Activated CD4-positive, alpha-beta memory T cell treated with anti-CD3 and anti-CD28 coated beads for 36 hours (primary cell): ENCODE measurements around the gene SLC41A1. TPM values are rescaled to one million over a fixed set of nuclear protein-coding genes. Genes with fewer than 3 reads are reported as not detected.

Experiments
- CTCF ChIA-PET: fragments of 350-600 bp; sonication (Branson Sonifier 250); formaldehyde crosslinking; loops from one replicate; lab custom pipeline; 2021; ENCODE audit warnings: antibody characterized with exemption, inconsistent platforms; lab: Charles Lee
- POLR2A ChIA-PET: fragments of 350-600 bp; sonication (Branson Sonifier 250); formaldehyde crosslinking; loops from one replicate; lab custom pipeline; 2021; ENCODE audit warnings: antibody characterized with exemption; lab: Charles Lee
- DNase-seq: peaks from one replicate; pipeline ENCODE4 v3.0.0-alpha.2; 2020
- H3K27ac Mint-ChIP-seq: one replicate; pipeline ENCODE4 v1.8.0; 2021; ENCODE audit warnings: mixed read lengths
- H3K27me3 Mint-ChIP-seq: one replicate; pipeline ENCODE4 v1.8.0; 2021; ENCODE audit warnings: mixed read lengths
- H3K36me3 Mint-ChIP-seq: one replicate; pipeline ENCODE4 v1.8.0; 2021; ENCODE audit warnings: mixed read lengths
- H3K4me1 Mint-ChIP-seq: one replicate; pipeline ENCODE4 v1.8.0; 2021; ENCODE audit warnings: low read depth, mixed read lengths
- H3K4me3 Mint-ChIP-seq: one replicate; pipeline ENCODE4 v1.8.0; 2021; ENCODE audit warnings: mild to moderate bottlenecking, mixed read lengths
- H3K9me3 Mint-ChIP-seq: one replicate; pipeline ENCODE4 v1.8.0; 2021; ENCODE audit warnings: mixed read lengths
- intact Hi-C: fragments of 100-400 bp; cut with micrococcal nuclease; formaldehyde crosslinking; loops from one replicate; pipeline ENCODE4 v1.15.1; 2023
- total RNA-seq, 2 experiments: library from RNA; stranded (reverse); gene quantifications; one replicate each; pipeline ENCODE4 v1.2.3, GENCODE V29; 2021

The SLC41A1 gene
- total RNA-seq, 2 experiments from 2014 or later: 34.9 to 35.0 TPM

GRCh38 chr1:205750138-205751035 is 62.6 kb downstream of the SLC41A1 start, which contains the start of gene NUCKS1:
Gene NUCKS1 (minus strand): TSS chr1:205750182. CDS start chr1:205749973, 209 bp downstream.
- intact Hi-C loops: loop anchor here (1.0 kb wide), 4 partner anchors 25 to 628 kb away; partner anchors contain the start of genes RAB29 and SLC41A1
- peaks cover 1% of the 10 kb centered on the region for H3K27me3 Mint-ChIP-seq
- ChIA-PET POLR2A (interaction anchor here (1.1 to 2.2 kb wide), 5 partner anchors 14 to 119 kb away, joined by 6 to 25 read pairs (median 16); partner anchors contain the start of genes ELK4 and RAB29), CTCF (interaction anchor here (0.6 to 2.1 kb wide), 4 partner anchors 10 to 39 kb away, joined by 3 to 10 read pairs (median 3); no protein-coding TSS in a partner anchor)
- peak within 1 kb of the TSS; percentile 93 for H3K4me3 Mint-ChIP-seq
- DNase-seq: peak; percentile 98
- H3K27ac Mint-ChIP-seq: peak within 1 kb of the TSS; percentile 99
- peaks cover 30% of the 10 kb centered on the region for H3K4me1 Mint-ChIP-seq
- H3K36me3 Mint-ChIP-seq: peaks cover 23% of the 10 kb centered on the region
- H3K9me3 Mint-ChIP-seq: no peaks in the 10 kb centered on the region

GRCh38 chr1:205749234-205750137 is 63.5 kb downstream of the SLC41A1 start:
- POLR2A ChIA-PET: interaction anchor here (0.8 to 2.2 kb wide), 10 partner anchors 15 to 118 kb away, joined by 3 to 25 read pairs (median 6); partner anchors contain the start of genes ELK4, RAB29 and SLC45A3
- H3K27me3 Mint-ChIP-seq: peaks cover 1% of the 10 kb centered on the region
- peak overlapping the region; percentile 99 for H3K27ac Mint-ChIP-seq
- no peaks in the 10 kb centered on the region for H3K9me3 Mint-ChIP-seq
- H3K4me1 Mint-ChIP-seq: peaks cover 37% of the 10 kb centered on the region
- CTCF ChIA-PET: interaction anchor here (0.6 to 2.1 kb wide), 5 partner anchors 11 to 158 kb away, joined by 3 to 10 read pairs (median 4); no protein-coding TSS in a partner anchor
- DNase-seq: peak; percentile 98
- peaks cover 23% of the 10 kb centered on the region for H3K36me3 Mint-ChIP-seq
- peak overlapping the region; percentile 93 for H3K4me3 Mint-ChIP-seq
- intact Hi-C loops: loop anchor here (1.0 to 5.0 kb wide), 7 partner anchors 26 to 627 kb away; partner anchors contain the start of genes RAB29 and SLC41A1

GRCh38 chr1:205748403-205749233 is 64.4 kb downstream of the SLC41A1 start:
- Mint-ChIP-seq H3K9me3 (no peaks in the 10 kb centered on the region), H3K36me3 (peaks cover 23% of the 10 kb centered on the region), H3K4me3 (peak overlapping the region; percentile 93), H3K27me3 (peaks cover 1% of the 10 kb centered on the region), H3K27ac (peak overlapping the region; percentile 92), H3K4me1 (peaks cover 43% of the 10 kb centered on the region)
- DNase-seq: peak; percentile 74
- intact Hi-C loops: loop anchor here (2.0 to 5.0 kb wide), 3 partner anchors 30 to 461 kb away; no protein-coding TSS in a partner anchor
- CTCF ChIA-PET: interaction anchor here (0.8 to 2.1 kb wide), 5 partner anchors 25 to 157 kb away, joined by 3 to 10 read pairs (median 4); no protein-coding TSS in a partner anchor
- POLR2A ChIA-PET: interaction anchor here (0.7 to 2.2 kb wide), 11 partner anchors 15 to 117 kb away, joined by 3 to 25 read pairs (median 6); partner anchors contain the start of genes ELK4, RAB29 and SLC45A3

- intact Hi-C loops: loop anchor here (5.0 kb wide), 1 partner anchor 460 kb away; no protein-coding TSS in a partner anchor
- Mint-ChIP-seq H3K4me3 (peak overlapping the region; percentile 34), H3K36me3 (peaks cover 24% of the 10 kb centered on the region), H3K27ac (peak overlapping the region; percentile 56), H3K27me3 (peaks cover 1% of the 10 kb centered on the region), H3K4me1 (peaks cover 55% of the 10 kb centered on the region), H3K9me3 (no peaks in the 10 kb centered on the region)
- no peak for DNase-seq
- ChIA-PET CTCF (interaction anchor here (0.6 to 1.5 kb wide), 5 partner anchors 16 to 824 kb away, joined by 3 to 6 read pairs (median 4); no protein-coding TSS in a partner anchor), POLR2A (interaction anchor here (0.7 to 1.3 kb wide), 5 partner anchors 13 to 1173 kb away, joined by 3 to 4 read pairs (median 3); partner anchors contain the start of gene RAB29)
Measured at GRCh38 chr1:205746757-205747412, 66.1 kb downstream of the SLC41A1 start.

- Mint-ChIP-seq H3K9me3 (no peaks in the 10 kb centered on the region), H3K27me3 (no peaks in the 10 kb centered on the region), H3K4me1 (peaks cover 56% of the 10 kb centered on the region), H3K4me3 (no peak overlapping the region), H3K27ac (no peak overlapping the region), H3K36me3 (peaks cover 23% of the 10 kb centered on the region)
- intact Hi-C loops: no loop called here
- ChIA-PET POLR2A (interaction anchor here (1.7 kb wide), 1 partner anchor 30 kb away, joined by 4 read pairs; no protein-coding TSS in a partner anchor), CTCF (interaction anchor here (1.9 kb wide), 1 partner anchor 33 kb away, joined by 6 read pairs; no protein-coding TSS in a partner anchor)
- DNase-seq: no peak
Measured at GRCh38 chr1:205744403-205744802, 68.6 kb downstream of the SLC41A1 start.

GRCh38 chr1:205743977-205744376 is 69.0 kb downstream of the SLC41A1 start:
- H3K36me3 Mint-ChIP-seq: peaks cover 22% of the 10 kb centered on the region
- no peak for DNase-seq
- POLR2A ChIA-PET: no interaction called here
- peaks cover 59% of the 10 kb centered on the region for H3K4me1 Mint-ChIP-seq
- CTCF ChIA-PET: interaction anchor here (1.9 kb wide), 1 partner anchor 32 kb away, joined by 6 read pairs; no protein-coding TSS in a partner anchor
- no peaks in the 10 kb centered on the region for H3K9me3 Mint-ChIP-seq
- peak overlapping the region; percentile 43 for H3K27ac Mint-ChIP-seq
- intact Hi-C loops: no loop called here
- no peak overlapping the region for H3K4me3 Mint-ChIP-seq
- H3K27me3 Mint-ChIP-seq: no peaks in the 10 kb centered on the region

GRCh38 chr1:205741681-205742080 is 71.3 kb downstream of the SLC41A1 start:
- ChIA-PET CTCF (interaction anchor here (3.5 kb wide), 1 partner anchor 83 kb away, joined by 9 read pairs; no protein-coding TSS in a partner anchor), POLR2A (no interaction called here)
- peaks cover 12% of the 10 kb centered on the region for H3K36me3 Mint-ChIP-seq
- no peaks in the 10 kb centered on the region for H3K9me3 Mint-ChIP-seq
- peaks cover 52% of the 10 kb centered on the region for H3K4me1 Mint-ChIP-seq
- H3K4me3 Mint-ChIP-seq: no peak overlapping the region
- intact Hi-C loops: no loop called here
- H3K27ac Mint-ChIP-seq: no peak overlapping the region
- no peak for DNase-seq
- no peaks in the 10 kb centered on the region for H3K27me3 Mint-ChIP-seq

- Mint-ChIP-seq H3K9me3 (no peaks in the 10 kb centered on the region), H3K36me3 (peaks cover 13% of the 10 kb centered on the region), H3K27me3 (no peaks in the 10 kb centered on the region), H3K4me1 (peaks cover 43% of the 10 kb centered on the region), H3K27ac (no peak overlapping the region), H3K4me3 (no peak overlapping the region)
- ChIA-PET POLR2A (no interaction called here), CTCF (interaction anchor here (0.7 to 3.5 kb wide), 4 partner anchors 43 to 211 kb away, joined by 3 to 9 read pairs (median 5); no protein-coding TSS in a partner anchor)
- DNase-seq: no peak
- intact Hi-C loops: no loop called here
Measured at GRCh38 chr1:205739348-205740160, 73.4 kb downstream of the SLC41A1 start.
